Measurements from ENCODE around the gene PDE8A.

The PDE8A gene

DNA sequence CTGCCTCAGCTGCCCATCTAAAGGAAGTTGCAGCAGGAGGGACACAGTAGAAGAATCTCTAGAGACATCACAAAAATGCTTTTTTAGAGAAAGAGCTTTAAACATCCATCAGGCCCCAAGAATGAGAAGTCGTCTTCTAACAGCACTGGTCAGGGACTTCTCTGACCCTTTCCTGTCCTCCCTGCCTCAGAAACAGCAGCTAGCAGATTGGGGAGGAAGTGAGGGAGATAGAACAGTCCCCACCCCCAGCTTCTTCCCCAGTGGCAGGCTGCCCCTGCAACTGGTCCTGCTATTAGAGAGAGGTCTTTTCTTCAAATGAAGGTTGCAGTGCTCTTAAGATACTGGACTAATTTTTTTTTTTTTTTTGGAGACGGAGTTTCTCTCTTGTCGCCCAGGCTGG lies 55.1 kb downstream of the PDE8A start:
- DNase-seq: no peak

DNA sequence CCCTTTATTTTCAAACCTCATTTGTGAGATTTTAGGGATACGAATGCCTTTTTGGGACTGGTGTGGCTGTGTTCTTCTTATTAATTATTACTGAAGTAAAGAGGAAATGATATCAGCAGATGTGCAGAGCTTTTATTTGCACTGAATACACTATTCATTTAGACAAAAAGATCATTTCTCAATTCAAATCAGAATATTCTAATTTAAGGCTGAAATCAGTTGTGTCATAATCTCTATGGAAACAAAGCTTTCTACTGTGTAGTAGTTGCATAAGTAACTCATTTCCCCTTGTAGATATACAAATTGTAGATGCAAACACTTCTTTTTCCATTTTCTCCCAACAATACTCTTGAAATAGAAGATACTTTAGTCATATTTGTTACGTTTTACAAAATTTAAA lies 56.0 kb downstream of the PDE8A start:
- no peak for DNase-seq

DNA sequence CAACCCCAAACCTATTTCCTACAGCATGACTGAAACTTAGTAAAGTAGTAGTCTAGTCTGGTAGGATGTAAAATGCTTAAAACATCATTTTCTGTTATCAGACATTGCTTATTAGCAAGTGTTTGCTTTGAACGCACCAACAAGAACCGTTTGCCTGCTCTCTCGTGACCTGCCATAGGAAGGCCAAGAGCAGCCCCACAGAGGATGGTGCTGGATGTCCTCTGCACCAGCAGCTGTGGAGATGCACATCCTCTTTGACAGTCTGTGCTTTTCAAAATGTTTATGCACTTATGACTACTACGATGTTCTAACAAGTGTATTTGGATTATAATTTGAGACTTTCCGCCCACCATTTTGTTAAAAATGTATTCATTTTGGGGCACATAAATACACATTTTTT lies 59.6 kb downstream of the PDE8A start:
- DNase-seq: no peak

- no peak for DNase-seq
Measured at GRCh38 chr15:85044251-85044853, 62.7 kb downstream of the PDE8A start.

DNA sequence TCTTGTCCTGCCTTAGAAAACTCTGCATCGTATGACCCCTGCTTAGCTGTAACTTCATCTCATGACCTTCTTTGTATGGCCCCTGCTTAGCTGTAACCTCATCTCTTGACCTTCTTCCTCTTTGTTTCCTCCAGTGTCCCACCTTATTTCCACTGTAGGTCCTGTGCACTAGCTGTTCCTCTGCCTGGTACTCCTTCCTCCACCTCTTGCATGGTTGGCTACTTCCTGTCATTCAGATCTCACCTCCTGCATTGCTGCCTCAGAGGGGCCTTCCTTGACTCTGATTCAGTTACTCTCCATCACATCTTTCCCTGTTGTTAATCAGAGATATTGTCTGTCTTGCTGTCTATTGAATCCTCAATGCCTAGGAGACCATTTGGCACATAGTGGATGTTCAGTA lies 63.2 kb downstream of the PDE8A start:
- no peak for DNase-seq

DNA sequence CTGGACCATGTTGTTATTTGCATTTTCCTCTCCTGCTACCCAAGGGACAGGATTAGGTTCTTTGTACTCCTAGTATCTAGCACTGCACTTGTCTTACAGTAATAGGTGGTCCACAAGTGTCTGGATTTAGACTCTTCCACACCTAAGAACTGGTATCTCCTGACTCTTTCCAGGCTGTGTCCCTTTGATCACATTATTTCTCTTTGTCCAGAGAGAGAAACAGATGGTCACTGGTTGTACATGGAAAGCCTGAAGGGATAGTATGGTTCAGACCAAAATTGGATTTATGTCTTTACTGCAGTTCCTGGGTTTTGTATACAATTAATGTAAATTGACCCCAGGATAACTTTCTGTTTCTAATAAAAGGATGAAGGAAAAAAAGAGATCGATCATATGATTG lies 64.0 kb downstream of the PDE8A start:
- DNase-seq: no peak

GRCh38 chr15:85047271-85047948 lies 65.8 kb downstream of the PDE8A start:
- DNase-seq: no peak

GRCh38 chr15:85048430-85048829 lies 66.8 kb downstream of the PDE8A start:
- DNase-seq: no peak

GRCh38 chr15:85049805-85050204 lies 68.1 kb downstream of the PDE8A start:
- no peak for DNase-seq

GRCh38 chr15:85059734-85060133 lies 78.1 kb downstream of the PDE8A start:
- no peak for DNase-seq

- no peak for DNase-seq
Measured at GRCh38 chr15:85062560-85062959, 80.9 kb downstream of the PDE8A start.

GRCh38 chr15:85063088-85063487 lies 81.4 kb downstream of the PDE8A start:
- DNase-seq: no peak

- no peak for DNase-seq
Measured at GRCh38 chr15:85063522-85064079, 81.9 kb downstream of the PDE8A start.

DNA sequence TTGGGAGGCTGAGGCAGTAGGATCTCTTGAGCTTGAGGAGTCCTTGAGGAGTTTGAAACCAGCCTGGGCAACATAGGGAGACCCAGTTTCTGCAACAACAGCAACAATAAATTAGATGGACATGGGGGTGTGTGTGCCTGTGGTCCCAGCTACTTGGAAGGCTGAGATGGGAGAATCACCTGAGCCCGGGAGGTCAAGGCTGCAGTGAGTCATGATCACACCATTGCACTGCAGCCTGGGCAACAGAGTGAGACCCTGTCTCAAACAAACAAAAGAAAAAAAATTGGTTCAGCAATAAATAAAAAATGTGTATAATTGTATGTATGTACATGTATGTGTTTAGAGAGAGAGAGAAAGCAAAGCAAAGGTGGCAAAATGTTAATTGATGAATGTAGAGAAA lies 83.1 kb downstream of the PDE8A start:
- no peak for DNase-seq

DNA sequence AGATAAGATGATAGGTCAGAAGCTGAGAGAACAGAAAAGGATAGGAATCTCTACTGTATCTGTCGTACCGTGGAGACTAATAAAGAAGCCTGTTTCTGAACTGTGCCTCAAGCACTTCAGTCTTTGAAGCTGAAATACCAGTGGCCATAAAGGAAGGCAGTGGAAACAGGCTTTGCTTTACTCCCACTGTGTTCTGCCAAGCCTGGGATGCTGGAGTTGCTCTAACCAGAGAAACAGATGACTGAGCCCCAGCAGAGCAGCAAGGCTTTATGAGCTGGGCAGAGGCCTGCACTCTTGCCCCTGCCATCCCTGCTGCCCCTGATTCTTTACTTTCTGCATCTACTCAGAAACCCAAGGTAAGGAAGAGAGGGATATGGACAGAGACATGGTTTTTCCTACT lies 89.4 kb downstream of the PDE8A start:
- DNase-seq: no peak

- no peak for DNase-seq
Measured at GRCh38 chr15:85071504-85071903, 89.8 kb downstream of the PDE8A start.

DNA sequence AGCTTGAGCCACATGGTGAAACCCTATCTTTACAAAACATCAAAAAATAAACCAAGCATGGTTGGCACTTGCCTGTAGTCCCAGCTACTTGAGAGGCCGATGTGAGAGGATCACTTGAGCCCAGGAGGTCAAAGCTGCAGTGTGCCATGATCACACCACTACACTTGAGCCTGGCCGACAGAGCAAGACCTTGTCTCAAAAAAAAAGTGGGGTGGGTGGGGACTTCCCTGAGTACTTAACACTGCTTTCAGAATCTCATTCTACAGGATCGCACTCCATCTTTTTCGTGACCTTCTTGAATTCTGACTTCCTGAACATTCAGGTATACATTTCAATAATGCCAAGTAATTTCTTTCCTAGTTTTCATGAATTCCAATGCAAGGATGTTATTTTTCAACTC lies 91.3 kb downstream of the PDE8A start:
- DNase-seq: no peak

DNA sequence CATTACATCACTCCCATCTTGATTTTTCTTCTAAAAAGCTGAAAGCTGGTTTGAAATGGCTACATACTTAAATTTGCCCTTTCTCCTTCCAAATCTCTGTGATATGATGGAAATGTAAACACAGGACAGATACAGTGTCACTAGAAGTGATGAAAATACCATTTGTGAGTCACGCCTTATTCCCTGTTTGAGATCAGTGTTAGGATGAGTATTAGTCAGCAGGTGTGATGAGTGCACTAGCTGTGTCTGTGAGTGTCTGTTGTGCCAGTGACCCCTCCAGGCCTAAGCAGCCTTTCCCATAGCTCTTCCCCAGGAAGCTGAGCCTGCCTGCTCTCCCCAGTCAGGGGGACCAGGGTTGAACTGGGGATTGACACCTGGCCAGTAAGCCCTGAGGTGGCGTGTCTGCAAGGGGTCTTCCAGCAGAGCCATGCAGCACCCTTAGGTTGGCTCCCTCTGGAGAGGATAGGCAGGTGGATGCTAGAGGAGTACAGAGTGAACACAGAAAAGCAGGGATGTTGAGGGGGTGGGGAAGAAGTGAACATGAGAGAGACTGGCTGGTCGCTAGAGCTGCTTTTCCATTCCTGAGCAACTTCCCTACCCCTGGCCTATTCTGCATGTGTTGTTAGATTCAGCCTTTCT lies 92.0 kb downstream of the PDE8A start:
- no peak for DNase-seq

- no peak for DNase-seq
Measured at GRCh38 chr15:85086855-85087254, 105.2 kb downstream of the PDE8A start.

- DNase-seq: no peak
Measured at GRCh38 chr15:85088300-85088699, 106.6 kb downstream of the PDE8A start.

DNA sequence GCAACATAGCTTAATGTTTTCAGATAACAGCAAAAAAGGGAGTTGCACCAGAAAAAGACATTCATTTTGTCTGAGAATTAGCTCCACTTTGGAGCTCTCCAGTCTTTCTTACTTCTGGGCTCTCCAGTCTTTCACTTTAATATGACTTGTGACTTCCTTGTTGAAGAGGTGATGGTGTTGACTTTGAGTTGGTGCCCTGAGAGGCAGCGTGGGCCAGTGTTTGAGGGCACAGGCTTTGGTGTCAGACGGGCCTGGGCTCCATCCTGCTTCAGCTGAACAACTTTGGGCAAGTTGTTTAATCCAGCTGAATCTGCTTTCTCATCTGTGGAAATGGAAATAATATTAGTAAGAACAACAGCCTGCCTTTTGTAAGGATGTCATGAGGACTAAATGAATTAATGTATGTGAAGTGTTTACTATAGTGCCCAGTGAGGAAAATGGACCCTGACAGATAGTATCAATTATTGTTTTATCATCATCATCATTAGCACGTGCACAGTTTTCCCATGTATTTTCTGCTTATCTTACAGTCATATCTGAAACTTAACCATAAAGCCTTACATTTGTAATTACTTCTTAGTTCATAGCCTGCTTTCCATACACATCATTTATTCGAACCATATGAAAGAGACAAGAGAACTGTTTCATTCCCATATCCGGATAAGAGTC lies 108.4 kb downstream of the PDE8A start:
- no peak for DNase-seq

DNA sequence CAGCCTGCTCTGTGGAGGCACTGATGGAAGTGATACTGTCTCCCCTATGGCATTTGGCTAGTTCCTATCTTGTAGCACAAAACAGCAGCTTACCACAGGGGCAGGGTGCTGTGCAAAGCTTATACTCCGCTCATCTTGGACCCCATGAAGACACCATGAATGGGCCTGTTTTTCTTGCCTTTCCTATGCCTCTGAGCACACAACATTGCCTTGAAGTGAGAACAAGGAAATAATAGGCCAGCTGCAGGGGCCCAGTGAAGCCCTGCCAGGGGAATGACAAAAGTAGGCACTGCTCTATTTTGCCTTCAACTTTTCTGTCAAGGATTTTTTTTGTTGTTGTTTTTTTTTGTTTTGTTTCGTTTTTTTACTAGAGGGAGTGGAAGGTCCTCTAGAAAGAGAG lies 110.3 kb downstream of the PDE8A start:
- no peak for DNase-seq

DNA sequence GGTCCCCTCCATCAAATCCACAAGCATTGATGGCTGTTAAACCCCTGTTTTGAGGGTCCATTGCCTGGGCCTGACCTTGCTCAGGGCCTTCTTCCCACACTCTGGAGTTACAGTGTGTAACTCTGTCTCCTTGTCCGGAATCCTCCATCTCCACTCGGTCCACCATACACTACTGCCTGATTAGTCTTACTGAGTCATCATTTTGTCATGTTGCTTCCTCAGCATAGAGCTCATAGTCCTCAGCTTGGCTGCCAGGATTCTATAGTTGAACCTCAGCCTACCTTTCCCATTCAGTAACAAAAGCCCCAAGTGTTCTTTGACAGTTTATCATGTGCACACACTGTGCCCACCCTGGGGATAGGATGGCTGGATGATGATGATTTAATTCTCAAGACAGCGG lies 113.0 kb downstream of the PDE8A start:
- no peak for DNase-seq

DNA sequence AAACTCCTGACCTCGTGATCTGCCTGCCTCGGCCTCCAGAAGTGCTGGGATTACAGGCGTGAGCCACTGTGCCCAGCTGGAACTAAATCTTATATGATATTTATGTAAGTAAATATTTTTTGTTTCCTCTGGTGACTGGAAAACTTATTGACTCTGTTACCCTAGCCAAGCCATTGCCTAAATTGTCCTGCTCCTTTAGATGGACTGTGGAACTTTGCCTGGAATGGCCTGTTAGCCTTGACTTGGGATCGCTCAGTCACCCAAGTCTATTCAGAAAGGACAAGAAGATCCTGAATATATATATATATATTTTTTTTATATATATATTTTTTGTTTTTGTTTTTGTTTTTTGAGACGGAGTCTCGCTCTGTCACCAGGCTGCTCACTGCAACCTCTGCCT lies 113.9 kb downstream of the PDE8A start:
- DNase-seq: no peak
